Vagina (tissue), 2 donors: ENCODE data around the gene PEX5L. TPM values are rescaled to one million over a fixed set of nuclear protein-coding genes. Genes with fewer than 3 reads are reported as not detected.

Source experiments
- DNase-seq, 2 donors: peaks; one replicate each; pipeline ENCODE4 v3.0.0-alpha.2; 2017; ENCODE audit errors: extremely low spot score in 2 of 2
- H3K27ac ChIP-seq: fragments of 200-600 bp; sonication (generic); one replicate; pipeline ENCODE4 v1.5.1; 2019
- H3K27me3 ChIP-seq: fragments of 200-600 bp; sonication (generic); one replicate; pipeline ENCODE4 v1.5.1; 2019
- H3K36me3 ChIP-seq, 2 donors: fragments of 200-600 bp; sonication (generic); one replicate each; pipeline ENCODE4 v1.5.1; 2017 to 2019
- H3K4me1 ChIP-seq: fragments of 200-600 bp; sonication (generic); one replicate; pipeline ENCODE4 v1.5.1; 2019
- H3K4me3 ChIP-seq, 2 donors: fragments of 200-600 bp; sonication (generic); 1 replicate in 1 of 2; 2 replicates in 1 of 2; pipeline ENCODE4 v1.5.1; 2016 to 2019
- H3K9me3 ChIP-seq: fragments of 200-600 bp; sonication (generic); one replicate; pipeline ENCODE4 v1.5.1; 2019
- POLR2A ChIP-seq, 2 donors: fragments of 450-650 bp; IDR thresholded peaks; one replicate each; pipeline ENCODE4 v1.6.1; 2017; ENCODE audit warnings: antibody characterized with exemption in 2 of 2, mild to moderate bottlenecking in 2 of 2, moderate library complexity in 2 of 2
- POLR2AphosphoS5 ChIP-seq, 2 donors: sonication (generic); formaldehyde crosslinking; IDR thresholded peaks; one replicate each; pipeline ENCODE4 v1.9.0; 2017; ENCODE audit warnings: antibody characterized with exemption in 2 of 2, mild to moderate bottlenecking in 2 of 2, low read depth in 1 of 2; ENCODE audit not compliant: insufficient read depth in 1 of 2
- intact Hi-C: fragments of 100-400 bp; cut with DNase I; formaldehyde crosslinking; loops from one replicate; pipeline ENCODE4 v1.15.1; 2023
- total RNA-seq: library from RNA; depleted of rRNA; stranded (reverse); fragments of >200 nt; gene quantifications from one replicate; pipeline ENCODE4 v1.2.3, GENCODE V29; 2016
- TF ChIP-seq, protein P1 (sequence below), 3 experiments: fragments of 450-650 bp in 2 of 3; fragments of 200-600 bp in 1 of 3; sonication (generic) in 1 of 3; IDR thresholded peaks; one replicate each; pipeline ENCODE4 v1.5.1; 2017 to 2019; ENCODE audit warnings: antibody characterized with exemption in 3 of 3, mild to moderate bottlenecking in 2 of 3, moderate library complexity in 2 of 3

PEX5L gene
- total RNA-seq, 1 donor from 2014 or later, result not detected

- no peak overlapping the region for H3K4me3 ChIP-seq
- H3K27ac ChIP-seq, result no peak overlapping the region
- H3K36me3 ChIP-seq, result no peaks in the 10 kb centered on the region
- no peak for DNase-seq
- TF ChIP-seq, protein P1, sequence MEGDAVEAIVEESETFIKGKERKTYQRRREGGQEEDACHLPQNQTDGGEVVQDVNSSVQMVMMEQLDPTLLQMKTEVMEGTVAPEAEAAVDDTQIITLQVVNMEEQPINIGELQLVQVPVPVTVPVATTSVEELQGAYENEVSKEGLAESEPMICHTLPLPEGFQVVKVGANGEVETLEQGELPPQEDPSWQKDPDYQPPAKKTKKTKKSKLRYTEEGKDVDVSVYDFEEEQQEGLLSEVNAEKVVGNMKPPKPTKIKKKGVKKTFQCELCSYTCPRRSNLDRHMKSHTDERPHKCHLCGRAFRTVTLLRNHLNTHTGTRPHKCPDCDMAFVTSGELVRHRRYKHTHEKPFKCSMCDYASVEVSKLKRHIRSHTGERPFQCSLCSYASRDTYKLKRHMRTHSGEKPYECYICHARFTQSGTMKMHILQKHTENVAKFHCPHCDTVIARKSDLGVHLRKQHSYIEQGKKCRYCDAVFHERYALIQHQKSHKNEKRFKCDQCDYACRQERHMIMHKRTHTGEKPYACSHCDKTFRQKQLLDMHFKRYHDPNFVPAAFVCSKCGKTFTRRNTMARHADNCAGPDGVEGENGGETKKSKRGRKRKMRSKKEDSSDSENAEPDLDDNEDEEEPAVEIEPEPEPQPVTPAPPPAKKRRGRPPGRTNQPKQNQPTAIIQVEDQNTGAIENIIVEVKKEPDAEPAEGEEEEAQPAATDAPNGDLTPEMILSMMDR (IDR thresholded peaks at IDR 0.05), result no peak
- TF ChIP-seq POLR2A (IDR thresholded peaks at IDR 0.05) (no peak), POLR2AphosphoS5 (IDR thresholded peaks at IDR 0.05; ENCODE audit: insufficient read depth in 1 of 2, low read depth in 1 of 2) (no peak)
- no peaks in the 10 kb centered on the region for H3K27me3 ChIP-seq
- intact Hi-C loops, result no loop called here
- H3K4me1 ChIP-seq, result no peaks in the 10 kb centered on the region
- no peaks in the 10 kb centered on the region for H3K9me3 ChIP-seq
These were observed 152.6 kb downstream of the PEX5L start for GRCh38 chr3:179884136-179884535.

DNA sequence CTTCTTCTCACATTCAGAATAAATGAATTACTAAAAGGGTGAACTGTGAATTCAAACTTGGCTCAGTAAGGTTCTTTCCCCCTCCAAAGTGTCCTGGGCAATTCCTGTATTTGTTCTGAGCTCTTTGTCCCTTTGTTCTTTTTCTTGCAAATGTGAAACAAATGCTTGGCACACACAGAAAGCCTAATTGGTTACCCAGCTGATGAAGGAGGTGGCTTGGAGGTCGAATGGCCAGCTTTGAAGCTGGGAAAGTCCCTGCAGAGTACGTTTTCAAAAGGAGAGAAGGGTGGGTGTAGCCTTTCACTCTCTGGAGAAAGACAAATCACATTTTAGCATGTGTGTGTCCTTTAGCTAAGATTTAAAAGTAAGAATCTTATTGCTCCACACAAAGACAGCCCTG is 154.4 kb downstream of the PEX5L start:
- no peak overlapping the region for H3K27ac ChIP-seq
- H3K36me3 ChIP-seq, result no peaks in the 10 kb centered on the region
- no peaks in the 10 kb centered on the region for H3K9me3 ChIP-seq
- intact Hi-C loops, result no loop called here
- no peaks in the 10 kb centered on the region for H3K4me1 ChIP-seq
- TF ChIP-seq POLR2A (IDR thresholded peaks at IDR 0.05) (no peak), POLR2AphosphoS5 (IDR thresholded peaks at IDR 0.05; ENCODE audit: insufficient read depth in 1 of 2, low read depth in 1 of 2) (no peak)
- TF ChIP-seq, protein P1 (IDR thresholded peaks at IDR 0.05), result no peak
- H3K27me3 ChIP-seq, result no peaks in the 10 kb centered on the region
- no peak for DNase-seq
- no peak overlapping the region for H3K4me3 ChIP-seq

- H3K27ac ChIP-seq, result no peak overlapping the region
- H3K9me3 ChIP-seq, result no peaks in the 10 kb centered on the region
- TF ChIP-seq POLR2A (IDR thresholded peaks at IDR 0.05), result no peak
- TF ChIP-seq POLR2AphosphoS5 (IDR thresholded peaks at IDR 0.05; ENCODE audit: insufficient read depth in 1 of 2, low read depth in 1 of 2), result no peak
- TF ChIP-seq, protein P1 (IDR thresholded peaks at IDR 0.05), result no peak
- intact Hi-C loops, result no loop called here
- no peaks in the 10 kb centered on the region for H3K36me3 ChIP-seq
- H3K4me3 ChIP-seq, result no peak overlapping the region
- DNase-seq, result no peak
- H3K27me3 ChIP-seq, result no peaks in the 10 kb centered on the region
- H3K4me1 ChIP-seq, result no peaks in the 10 kb centered on the region
These were observed 154.9 kb downstream of the PEX5L start for GRCh38 chr3:179881791-179882190.

- H3K27me3 ChIP-seq, result no peaks in the 10 kb centered on the region
- intact Hi-C loops, result no loop called here
- H3K4me1 ChIP-seq, result no peaks in the 10 kb centered on the region
- H3K4me3 ChIP-seq, result no peak overlapping the region
- H3K9me3 ChIP-seq, result no peaks in the 10 kb centered on the region
- no peak overlapping the region for H3K27ac ChIP-seq
- H3K36me3 ChIP-seq, result no peaks in the 10 kb centered on the region
- TF ChIP-seq, protein P1 (IDR thresholded peaks at IDR 0.05), result no peak
- TF ChIP-seq POLR2A (IDR thresholded peaks at IDR 0.05) (no peak), POLR2AphosphoS5 (IDR thresholded peaks at IDR 0.05; ENCODE audit: insufficient read depth in 1 of 2, low read depth in 1 of 2) (no peak)
- DNase-seq, result no peak
These were observed 155.9 kb downstream of the PEX5L start for GRCh38 chr3:179880868-179881267.

- no peaks in the 10 kb centered on the region for H3K9me3 ChIP-seq
- TF ChIP-seq POLR2AphosphoS5 (IDR thresholded peaks at IDR 0.05; ENCODE audit: insufficient read depth in 1 of 2, low read depth in 1 of 2), result no peak
- TF ChIP-seq, protein P1 (IDR thresholded peaks at IDR 0.05), result no peak
- no peak for TF ChIP-seq POLR2A (IDR thresholded peaks at IDR 0.05)
- H3K4me3 ChIP-seq, result no peak overlapping the region
These were observed 160.3 kb downstream of the PEX5L start for GRCh38 chr3:179876440-179876839.

More at GRCh38 chr3:179876440-179876839, 160.3 kb downstream of the PEX5L start:
- Histone ChIP-seq H3K4me1 (no peaks in the 10 kb centered on the region), H3K27ac (no peak overlapping the region), H3K36me3 (no peaks in the 10 kb centered on the region), H3K27me3 (no peaks in the 10 kb centered on the region)
- no peak for DNase-seq
- intact Hi-C loops, result no loop called here
